IMR-90 (cell line): Measurements from ENCODE around the gene PDIA4.

ENCODE experiments used
- CTCF ChIP-seq: conservative IDR thresholded peaks from 2 replicates; pipeline ENCODE4 v1.5.1; 2012; ENCODE audit warnings: mild to moderate bottlenecking, low read depth, low read length, improper control_type of control experiment
- POLR2A ChIP-seq: IDR thresholded peaks from 2 replicates; pipeline ENCODE4 v1.6.1; 2012; ENCODE audit warnings: mild to moderate bottlenecking, low read depth, low read length

DNA sequence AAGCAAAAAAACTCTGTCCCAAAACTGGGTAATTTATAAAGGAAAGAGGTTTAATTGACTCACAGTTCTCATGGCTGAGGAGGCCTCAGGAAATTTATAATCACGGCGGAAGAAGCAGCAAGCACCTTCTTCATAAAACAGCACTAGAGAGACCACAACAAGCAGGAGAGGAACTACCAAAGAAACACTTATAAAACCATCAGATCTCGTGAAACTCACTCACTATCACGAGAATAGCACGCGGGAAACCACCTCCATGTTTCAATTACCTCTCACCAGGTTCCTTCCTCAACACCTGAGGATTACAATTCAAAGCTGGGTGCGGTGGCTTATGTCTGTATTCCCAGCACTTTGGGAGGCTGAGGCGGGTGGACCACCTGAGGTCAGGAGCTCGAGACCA, 48.5 kb downstream of the PDIA4 start:
- TF ChIP-seq CTCF (no peak), POLR2A (no peak)
